Measurements from ENCODE around the gene ZNF628.

ZNF628 gene

GRCh38 chr19:55530996-55531395 lies 54.6 kb downstream of the ZNF628 start:
- DNase-seq: no peak

Measured in SHP77 treated with DMSO at 0.1 percent for 48 hours (cell line).